ENCODE measurements around the gene WDR64. TPM values are rescaled to one million over a fixed set of nuclear protein-coding genes. Genes with fewer than 3 reads are reported as not detected.

The WDR64 gene
- total and polyA plus RNA-seq, 2 experiments from 2014 or later = 0.07 TPM; not detected in 1

- no peaks in the 10 kb centered on the region for H4K20me1 ChIP-seq (ENCODE audit: insufficient read depth, poor library complexity, severe bottlenecking)
- H3K79me2 ChIP-seq = no peaks in the 10 kb centered on the region
- no peaks in the 10 kb centered on the region for H3K9me2 ChIP-seq (replicated peaks; ENCODE audit: insufficient read depth)
- no peak overlapping the region for H3K4me2 ChIP-seq
- no peak overlapping the region for H3K4me3 ChIP-seq
- DNase-seq (ENCODE audit: low spot score) = no peak
- no peaks in the 10 kb centered on the region for H3K4me1 ChIP-seq (ENCODE audit: insufficient read depth)
- no peak overlapping the region for H2AFZ ChIP-seq
- H3K36me3 ChIP-seq (replicated peaks; ENCODE audit: insufficient read depth, low read depth) = no peaks in the 10 kb centered on the region
- H3K27ac ChIP-seq = no peak overlapping the region
- H3K9me3 ChIP-seq (ENCODE audit: low read depth) = no peaks in the 10 kb centered on the region
- 33% methylated on average over 4 of the region's 4 CpGs for WGBS (ENCODE audit: low lambda C conversion rate, missing lambda C conversion rate)
- H3K27me3 ChIP-seq = no peaks in the 10 kb centered on the region
- TF ChIP-seq EZH2phosphoT487 (IDR thresholded peaks at IDR 0.05; ENCODE audit: low read depth, severe bottlenecking, unreplicated experiment) = no peak
- TF ChIP-seq EZH2 (IDR thresholded peaks at IDR 0.05; ENCODE audit: borderline replicate concordance) = no peak
- TF ChIP-seq CTCF (IDR thresholded peaks at IDR 0.05; ENCODE audit: poor library complexity) = no peak
Observed at GRCh38 chr1:241773991-241774390, 121.9 kb downstream of the WDR64 start.

- no peaks in the 10 kb centered on the region for H3K27me3 ChIP-seq
- H3K4me3 ChIP-seq = no peak overlapping the region
- TF ChIP-seq EZH2 (IDR thresholded peaks at IDR 0.05; ENCODE audit: borderline replicate concordance) = no peak
- TF ChIP-seq EZH2phosphoT487 (IDR thresholded peaks at IDR 0.05; ENCODE audit: low read depth, severe bottlenecking, unreplicated experiment) = no peak
- TF ChIP-seq CTCF (IDR thresholded peaks at IDR 0.05; ENCODE audit: poor library complexity) = no peak
- no peaks in the 10 kb centered on the region for H3K79me2 ChIP-seq
- no peaks in the 10 kb centered on the region for H3K4me1 ChIP-seq (ENCODE audit: insufficient read depth)
- no peaks in the 10 kb centered on the region for H3K9me3 ChIP-seq (ENCODE audit: low read depth)
- no peaks in the 10 kb centered on the region for H3K9me2 ChIP-seq (replicated peaks; ENCODE audit: insufficient read depth)
- no peak overlapping the region for H2AFZ ChIP-seq
- WGBS (ENCODE audit: low lambda C conversion rate, missing lambda C conversion rate) = 86% methylated on average over 2 of the region's 2 CpGs
- H4K20me1 ChIP-seq (ENCODE audit: insufficient read depth, poor library complexity, severe bottlenecking) = no peaks in the 10 kb centered on the region
- no peak overlapping the region for H3K4me2 ChIP-seq
- H3K27ac ChIP-seq = no peak overlapping the region
- no peaks in the 10 kb centered on the region for H3K36me3 ChIP-seq (replicated peaks; ENCODE audit: insufficient read depth, low read depth)
- DNase-seq (ENCODE audit: low spot score) = no peak
Observed at GRCh38 chr1:241775021-241775420, 122.9 kb downstream of the WDR64 start.

GRCh38 chr1:241776911-241777310 lies 124.8 kb downstream of the WDR64 start:
- H2AFZ ChIP-seq = no peak overlapping the region

More at GRCh38 chr1:241776911-241777310, 124.8 kb downstream of the WDR64 start:
- H3K27me3 ChIP-seq = no peaks in the 10 kb centered on the region
- TF ChIP-seq CTCF (IDR thresholded peaks at IDR 0.05; ENCODE audit: poor library complexity) = no peak
- no peak for TF ChIP-seq EZH2 (IDR thresholded peaks at IDR 0.05; ENCODE audit: borderline replicate concordance)
- no peak for TF ChIP-seq EZH2phosphoT487 (IDR thresholded peaks at IDR 0.05; ENCODE audit: low read depth, severe bottlenecking, unreplicated experiment)
- H3K27ac ChIP-seq = no peak overlapping the region
- H3K9me2 ChIP-seq (replicated peaks; ENCODE audit: insufficient read depth) = no peaks in the 10 kb centered on the region
- H3K79me2 ChIP-seq = no peaks in the 10 kb centered on the region
- H3K4me3 ChIP-seq = no peak overlapping the region
- no peak overlapping the region for H3K4me2 ChIP-seq
- no peak for DNase-seq (ENCODE audit: low spot score)
- H3K9me3 ChIP-seq (ENCODE audit: low read depth) = no peaks in the 10 kb centered on the region
- no peaks in the 10 kb centered on the region for H3K36me3 ChIP-seq (replicated peaks; ENCODE audit: insufficient read depth, low read depth)
- no peaks in the 10 kb centered on the region for H3K4me1 ChIP-seq (ENCODE audit: insufficient read depth)
- no peaks in the 10 kb centered on the region for H4K20me1 ChIP-seq (ENCODE audit: insufficient read depth, poor library complexity, severe bottlenecking)

Measured in hepatocyte (in vitro differentiated cells).